Pancreas (tissue), 10 donors: ENCODE results near the gene PXT1. TPM values are rescaled to one million over a fixed set of nuclear protein-coding genes. Genes with fewer than 3 reads are reported as not detected.

ENCODE experiments used
- ATAC-seq, 4 donors: fragments of 200-7000 bp; cut with Tn5 transposase; one replicate each; pipeline versions ENCODE4 v1.8.0 to v1.9.1; 2020; ENCODE audit warnings: mild to moderate bottlenecking in 4 of 4, moderate library complexity in 4 of 4
- DNase-seq, 6 donors: peaks; one replicate each; pipeline ENCODE4 v3.0.0-alpha.2; 2020
- FAIRE-seq: peaks from 2 replicates; lab custom pipeline; 2012; peaks lifted over from hg19 to GRCh38; lab: Jason Lieb, UNC
- H3K27ac ChIP-seq, 4 donors: fragments of 200-600 bp; sonication (generic); 1 replicate in 3 of 4; 2 replicates in 1 of 4; pipeline versions ENCODE4 v1.5.0 to v1.8.0; 2020
- H3K27me3 ChIP-seq, 4 donors: fragments of 200-600 bp; one replicate each; pipeline ENCODE4 v1.8.0; 2021
- H3K36me3 ChIP-seq, 3 donors: fragments of 200-600 bp; sonication (generic) in 1 of 3; one replicate each; pipeline versions ENCODE4 v1.5.0 to v1.8.0; 2020 to 2021
- H3K4me1 ChIP-seq, 3 donors: fragments of 200-600 bp; one replicate each; pipeline ENCODE4 v1.8.0; 2021
- H3K4me3 ChIP-seq, 4 donors: fragments of 200-600 bp; sonication (generic) in 2 of 4; one replicate each; pipeline versions ENCODE4 v1.5.0 to v1.8.0; 2020 to 2021
- H3K9me3 ChIP-seq, 4 donors: fragments of 200-600 bp; one replicate each; pipeline ENCODE4 v1.8.0; 2021
- WGBS, 2 donors: extraction: QIAGEN DNeasy Blood & Tissue Kit; methylation state at CpG; one replicate each; pipeline ENCODE4 v1.1.7; 2013; 5-methylcytosine and 5-hydroxymethylcytosine counted together
- intact Hi-C, 3 donors: fragments of 100-400 bp; cut with DNase I; formaldehyde crosslinking; loops; one replicate each; pipeline versions ENCODE4 v1.11.1 to v1.14.2; 2022
- polyA plus RNA-seq, 2 donors: library from polyadenylated mRNA; stranded (reverse); fragments of 200-250 nt; gene quantifications; one replicate each; pipeline ENCODE4 v1.2.3, GENCODE V29; 2013
- total RNA-seq, 6 donors: library from RNA; stranded (reverse); fragmentation: NEBNext Ultra II Directional in 4 of 6; extraction: Animal tissue kit (Norgen Biotek cat#: 25700) in 4 of 6; gene quantifications; one replicate each; pipeline versions ENCODE4 v1.2.1 to v1.2.4, GENCODE V29; 2021 to 2023
- TF ChIP-seq, protein P1 (sequence below), 4 donors: fragments of 200-600 bp; sonication (generic) in 3 of 4; IDR thresholded peaks; one replicate each; pipeline versions ENCODE4 v1.5.0 to v1.8.0; 2021; ENCODE audit warnings: antibody characterized with exemption in 4 of 4
- donor health status: healthy with polysubstance abuse.
- donor health status: DM: no; HTN: no; CAD: no; lungs with moderate emphysema.
- donor health status: DM: no; HTN: no; CAD: no.
- donor health status: control.
- donor health status: control.
- donor health status: Bipolar disorder and iron deficiency.
- donor health status: DM: yes; HTN: yes; CAD: no.
- donor health status: DM: no; HTN: no; CAD: no.
- donor health status: DM: no; HTN: no; CAD: no.
- donor health status: DM: yes; HTN: yes; CAD: no.

PXT1 gene
- total and polyA plus RNA-seq, 8 donors, result not detected

DNA sequence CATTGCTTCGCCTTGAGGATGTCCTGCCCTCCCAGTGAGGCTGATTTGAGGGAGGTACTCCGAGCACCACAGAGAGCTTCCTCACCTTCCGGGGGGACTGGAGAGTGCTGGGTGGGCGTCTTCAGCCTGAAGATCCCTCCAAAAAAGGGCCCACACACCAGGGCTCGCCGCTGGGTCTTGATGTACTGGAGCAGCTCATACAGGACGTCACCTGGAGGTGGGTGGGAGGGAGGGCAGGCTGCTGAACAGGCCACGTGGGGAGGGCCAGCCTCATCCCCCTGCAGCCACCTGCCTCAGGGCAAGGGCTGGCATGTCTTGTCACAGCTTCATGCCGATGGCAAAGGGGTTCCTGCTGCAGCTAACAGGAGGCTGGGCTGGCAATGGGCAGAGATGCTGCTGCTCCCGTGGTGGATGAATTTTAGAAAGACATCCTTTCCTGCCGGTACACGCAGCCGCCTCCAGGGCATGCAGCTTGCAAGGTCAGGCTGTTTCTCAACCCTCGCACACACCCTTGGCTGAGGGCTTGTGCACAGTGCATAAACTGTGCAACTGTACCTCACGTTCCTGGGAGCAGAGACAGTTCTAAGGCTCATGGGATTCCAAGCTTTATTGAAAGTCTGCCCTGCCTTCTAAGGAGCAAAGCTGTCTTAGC is 69.2 kb downstream of the PXT1 start:
- Histone ChIP-seq H3K36me3 (no peaks in the 10 kb centered on the region), H3K27ac (no peak overlapping the region), H3K27me3 (no peaks in the 10 kb centered on the region), H3K4me3 (no peak overlapping the region), H3K9me3 (no peaks in the 10 kb centered on the region), H3K4me1 (no peaks in the 10 kb centered on the region)
- TF ChIP-seq, protein P1, sequence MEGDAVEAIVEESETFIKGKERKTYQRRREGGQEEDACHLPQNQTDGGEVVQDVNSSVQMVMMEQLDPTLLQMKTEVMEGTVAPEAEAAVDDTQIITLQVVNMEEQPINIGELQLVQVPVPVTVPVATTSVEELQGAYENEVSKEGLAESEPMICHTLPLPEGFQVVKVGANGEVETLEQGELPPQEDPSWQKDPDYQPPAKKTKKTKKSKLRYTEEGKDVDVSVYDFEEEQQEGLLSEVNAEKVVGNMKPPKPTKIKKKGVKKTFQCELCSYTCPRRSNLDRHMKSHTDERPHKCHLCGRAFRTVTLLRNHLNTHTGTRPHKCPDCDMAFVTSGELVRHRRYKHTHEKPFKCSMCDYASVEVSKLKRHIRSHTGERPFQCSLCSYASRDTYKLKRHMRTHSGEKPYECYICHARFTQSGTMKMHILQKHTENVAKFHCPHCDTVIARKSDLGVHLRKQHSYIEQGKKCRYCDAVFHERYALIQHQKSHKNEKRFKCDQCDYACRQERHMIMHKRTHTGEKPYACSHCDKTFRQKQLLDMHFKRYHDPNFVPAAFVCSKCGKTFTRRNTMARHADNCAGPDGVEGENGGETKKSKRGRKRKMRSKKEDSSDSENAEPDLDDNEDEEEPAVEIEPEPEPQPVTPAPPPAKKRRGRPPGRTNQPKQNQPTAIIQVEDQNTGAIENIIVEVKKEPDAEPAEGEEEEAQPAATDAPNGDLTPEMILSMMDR (IDR thresholded peaks at IDR 0.05), result no peak
- FAIRE-seq (no peak), ATAC-seq (no peak), DNase-seq (no peak)
- WGBS, 2 donors, result 48 to 54% methylated on average over 15 of the region's 15 CpGs
- intact Hi-C loops, result no loop called here

DNA sequence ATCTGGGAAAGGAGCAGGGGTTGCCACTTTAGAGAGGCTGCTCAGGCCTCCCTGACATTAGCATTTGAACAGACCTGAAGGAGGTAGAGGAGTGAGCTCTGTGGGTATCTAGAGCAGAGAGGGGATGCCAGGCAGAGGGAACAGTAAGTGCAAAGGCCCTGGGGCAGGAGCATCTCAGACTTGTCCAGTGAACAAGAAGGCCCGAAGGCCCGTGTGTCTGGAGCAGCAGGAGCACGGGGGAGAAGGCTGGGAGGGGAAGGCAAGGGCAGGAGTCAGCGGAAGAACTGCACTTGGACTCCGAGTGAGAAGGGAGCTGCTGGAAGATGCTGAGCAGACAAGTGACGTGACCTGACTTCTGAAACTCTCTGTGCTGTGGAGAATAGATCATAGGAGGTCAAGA is 70.6 kb downstream of the PXT1 start:
- FAIRE-seq, result no peak

DNA sequence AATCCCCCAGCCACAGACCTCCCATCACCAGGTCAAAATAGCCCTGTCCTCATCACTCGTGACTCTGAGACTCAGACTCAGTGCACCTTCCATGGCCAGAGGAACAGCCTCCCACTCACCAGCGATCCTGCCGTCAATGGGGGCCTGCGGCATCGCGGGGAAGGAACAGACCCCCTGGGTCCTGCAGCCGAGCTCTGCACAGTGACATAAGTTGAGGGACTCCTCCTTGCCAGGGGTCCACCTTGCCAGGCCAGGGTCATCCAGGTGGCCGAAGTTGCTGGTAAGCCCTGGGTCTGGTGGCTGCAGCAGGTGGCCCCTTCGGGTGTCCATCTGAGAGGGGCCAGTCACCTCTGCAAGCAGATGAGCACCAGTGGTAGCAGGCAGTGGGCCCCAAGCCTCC is 71.4 kb downstream of the PXT1 start:
- TF ChIP-seq, protein P1 (IDR thresholded peaks at IDR 0.05), result no peak
- FAIRE-seq, result no peak
- H3K27me3 ChIP-seq, result no peaks in the 10 kb centered on the region

More for the DNA sequence above, 70.6 kb downstream of the PXT1 start:
- Histone ChIP-seq H3K27me3 (no peaks in the 10 kb centered on the region), H3K27ac (no peak overlapping the region), H3K4me3 (no peak overlapping the region), H3K4me1 (no peaks in the 10 kb centered on the region), H3K9me3 (no peaks in the 10 kb centered on the region), H3K36me3 (no peaks in the 10 kb centered on the region)
- DNase-seq (no peak), ATAC-seq (no peak)
- intact Hi-C loops, result no loop called here
- TF ChIP-seq, protein P1 (IDR thresholded peaks at IDR 0.05), result no peak
- 87 to 91% methylated on average over 6 of the region's 6 CpGs for WGBS, 2 donors

DNA sequence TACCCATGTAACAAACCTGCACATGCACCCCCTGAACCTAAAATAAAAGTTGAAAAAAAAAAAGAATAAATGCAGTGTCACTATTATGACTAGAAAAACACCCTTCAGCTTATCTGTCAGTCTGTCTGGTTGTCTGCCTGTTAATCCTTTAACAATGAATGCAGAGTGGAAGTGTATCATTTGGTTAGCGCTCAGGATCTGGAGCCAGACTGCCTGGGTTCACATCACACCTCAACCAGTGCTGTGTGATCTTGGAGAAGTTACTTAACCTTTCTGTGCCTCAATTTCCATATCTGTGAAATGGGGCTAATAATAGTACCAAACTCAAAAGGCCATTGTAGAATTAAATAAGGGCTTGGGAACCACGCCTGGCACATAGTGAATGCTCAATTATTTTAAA is 72.0 kb downstream of the PXT1 start:
- H3K4me1 ChIP-seq, result no peaks in the 10 kb centered on the region
- DNase-seq (no peak), FAIRE-seq (no peak), ATAC-seq (no peak)
- no peaks in the 10 kb centered on the region for H3K27me3 ChIP-seq
- H3K27ac ChIP-seq, result no peak overlapping the region
- no peaks in the 10 kb centered on the region for H3K9me3 ChIP-seq
- 89 to 91% methylated on average over 2 of the region's 2 CpGs for WGBS, 2 donors
- H3K4me3 ChIP-seq, result no peak overlapping the region
- no peaks in the 10 kb centered on the region for H3K36me3 ChIP-seq
- TF ChIP-seq, protein P1 (IDR thresholded peaks at IDR 0.05), result no peak
- intact Hi-C loops, result no loop called here

More for the DNA sequence above, 71.4 kb downstream of the PXT1 start:
- no peak for ATAC-seq
- WGBS, 2 donors, result 82 to 88% methylated on average over 9 of the region's 9 CpGs
- H3K4me1 ChIP-seq, result no peaks in the 10 kb centered on the region
- no peaks in the 10 kb centered on the region for H3K36me3 ChIP-seq
- no peak overlapping the region for H3K27ac ChIP-seq
- intact Hi-C loops, result no loop called here
- no peak overlapping the region for H3K4me3 ChIP-seq
- no peaks in the 10 kb centered on the region for H3K9me3 ChIP-seq
- no peak for DNase-seq
